Measurements from ENCODE around the gene TTC36. TPM values are rescaled to one million over a fixed set of nuclear protein-coding genes. Genes with fewer than 3 reads are reported as not detected.

TTC36 gene
- total and polyA plus RNA-seq, 2 of the 13 experiments (the other 11 are each of a cell fraction or from before 2014, with no cell fraction given) = 0.13 to 0.40 TPM

DNA sequence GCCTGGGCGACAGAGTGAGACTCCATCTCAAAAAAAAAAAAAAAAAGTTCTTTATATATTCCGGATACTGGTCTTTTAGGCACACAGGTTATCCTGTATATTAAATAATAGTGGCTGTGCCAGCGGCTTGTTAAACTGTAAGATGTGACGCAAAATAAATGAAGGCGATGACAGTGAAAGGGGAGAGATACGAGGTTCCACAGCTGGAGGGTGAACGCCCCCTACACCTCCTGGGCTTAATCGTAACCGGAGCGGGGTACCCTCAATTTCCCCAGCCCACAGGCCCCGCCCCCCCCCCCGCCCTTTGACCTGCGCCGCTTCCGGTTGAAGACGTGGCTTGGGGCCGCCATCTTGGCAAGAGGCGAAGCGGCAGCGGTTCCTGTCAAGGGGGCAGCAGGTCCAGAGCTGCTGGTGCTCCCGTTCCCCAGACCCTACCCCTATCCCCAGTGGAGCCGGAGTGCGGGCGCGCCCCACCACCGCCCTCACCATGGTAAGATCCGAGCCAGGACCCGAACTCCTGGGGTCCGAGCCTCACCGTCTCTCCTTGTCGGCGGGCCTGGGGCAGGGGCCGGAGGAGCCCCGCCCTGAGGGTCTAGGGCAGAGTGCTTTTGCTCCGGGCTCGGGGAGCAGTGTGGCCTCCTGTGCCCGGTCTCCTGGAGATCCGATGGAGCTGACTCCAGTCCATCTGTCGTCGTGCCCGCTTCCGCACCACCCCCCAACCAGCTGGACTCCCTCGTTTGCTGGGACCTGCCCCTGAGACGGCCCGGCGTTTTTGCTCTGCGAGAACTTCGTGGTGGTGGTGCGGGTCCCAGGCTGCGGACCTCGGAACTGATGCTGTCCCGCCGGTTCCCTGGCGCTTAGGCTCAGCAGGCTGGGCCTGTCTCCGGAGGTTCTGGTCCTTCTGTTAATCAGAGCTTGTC is 45.0 kb downstream of the TTC36 start, which contains the start of gene ARCN1 (continued):
- TF ChIP-seq, protein P1, sequence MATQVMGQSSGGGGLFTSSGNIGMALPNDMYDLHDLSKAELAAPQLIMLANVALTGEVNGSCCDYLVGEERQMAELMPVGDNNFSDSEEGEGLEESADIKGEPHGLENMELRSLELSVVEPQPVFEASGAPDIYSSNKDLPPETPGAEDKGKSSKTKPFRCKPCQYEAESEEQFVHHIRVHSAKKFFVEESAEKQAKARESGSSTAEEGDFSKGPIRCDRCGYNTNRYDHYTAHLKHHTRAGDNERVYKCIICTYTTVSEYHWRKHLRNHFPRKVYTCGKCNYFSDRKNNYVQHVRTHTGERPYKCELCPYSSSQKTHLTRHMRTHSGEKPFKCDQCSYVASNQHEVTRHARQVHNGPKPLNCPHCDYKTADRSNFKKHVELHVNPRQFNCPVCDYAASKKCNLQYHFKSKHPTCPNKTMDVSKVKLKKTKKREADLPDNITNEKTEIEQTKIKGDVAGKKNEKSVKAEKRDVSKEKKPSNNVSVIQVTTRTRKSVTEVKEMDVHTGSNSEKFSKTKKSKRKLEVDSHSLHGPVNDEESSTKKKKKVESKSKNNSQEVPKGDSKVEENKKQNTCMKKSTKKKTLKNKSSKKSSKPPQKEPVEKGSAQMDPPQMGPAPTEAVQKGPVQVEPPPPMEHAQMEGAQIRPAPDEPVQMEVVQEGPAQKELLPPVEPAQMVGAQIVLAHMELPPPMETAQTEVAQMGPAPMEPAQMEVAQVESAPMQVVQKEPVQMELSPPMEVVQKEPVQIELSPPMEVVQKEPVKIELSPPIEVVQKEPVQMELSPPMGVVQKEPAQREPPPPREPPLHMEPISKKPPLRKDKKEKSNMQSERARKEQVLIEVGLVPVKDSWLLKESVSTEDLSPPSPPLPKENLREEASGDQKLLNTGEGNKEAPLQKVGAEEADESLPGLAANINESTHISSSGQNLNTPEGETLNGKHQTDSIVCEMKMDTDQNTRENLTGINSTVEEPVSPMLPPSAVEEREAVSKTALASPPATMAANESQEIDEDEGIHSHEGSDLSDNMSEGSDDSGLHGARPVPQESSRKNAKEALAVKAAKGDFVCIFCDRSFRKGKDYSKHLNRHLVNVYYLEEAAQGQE (IDR thresholded peaks at IDR 0.05; ENCODE audit: borderline replicate concordance in 1 of 2, low read depth in 1 of 2, low read length in 2 of 2) = 0 out of 4 replicates have a peak, but pooled peaks of 1 of the 2 experiments have one; percentile 2
- TF ChIP-seq KAT8 (CRISPR knock-in tag; IDR thresholded peaks at IDR 0.05) (peak; percentile 70), ZNF563 (CRISPR knock-in tag; IDR thresholded peaks at IDR 0.05) (peak; percentile 70; the same call in 1 of the 2 replicates), ZNF260 (CRISPR knock-in tag; IDR thresholded peaks at IDR 0.05; ENCODE audit: borderline replicate concordance, low read depth) (no peak), PHF8 (CRISPR knock-in tag; IDR thresholded peaks at IDR 0.05) (peak; percentile 92), YY1 (IDR thresholded peaks at IDR 0.05; ENCODE audit: insufficient read depth, insufficient replicate concordance, low read depth, low read length) (peak; percentile 93), HOXA9 (CRISPR knock-in tag; IDR thresholded peaks at IDR 0.05; ENCODE audit: borderline replicate concordance) (no peak), ZNF24 (IDR thresholded peaks at IDR 0.05) (no peak), BRD4 (CRISPR knock-in tag; IDR thresholded peaks at IDR 0.05) (peak; percentile 85), RNF2 (conservative IDR thresholded peaks at IDR 0.05; ENCODE audit: low read depth) (no peak), RFXANK (CRISPR knock-in tag; IDR thresholded peaks at IDR 0.05) (no peak), ZBTB42 (CRISPR knock-in tag; IDR thresholded peaks at IDR 0.05) (peak; percentile 63; the same call in 1 of the 2 replicates), TSC22D2 (CRISPR knock-in tag; IDR thresholded peaks at IDR 0.05; ENCODE audit: borderline replicate concordance) (0 out of 2 replicates have a peak, but pooled peaks have one; percentile 64), ZNF670 (CRISPR knock-in tag; IDR thresholded peaks at IDR 0.05; ENCODE audit: borderline replicate concordance) (peak; percentile 70; the same call in 1 of the 2 replicates), HHEX (CRISPR knock-in tag; IDR thresholded peaks at IDR 0.05) (no peak), ZNF790 (CRISPR knock-in tag; IDR thresholded peaks at IDR 0.05; ENCODE audit: borderline replicate concordance) (peak; percentile 58; the same call in 1 of the 2 replicates), ZNF614 (CRISPR knock-in tag; IDR thresholded peaks at IDR 0.05; ENCODE audit: borderline replicate concordance) (peak; percentile 16; the same call in 1 of the 2 replicates), IRF2 (CRISPR knock-in tag; IDR thresholded peaks at IDR 0.05) (0 out of 2 replicates have a peak, but pooled peaks have one; percentile 5)
- TF ChIP-seq, protein P2, sequence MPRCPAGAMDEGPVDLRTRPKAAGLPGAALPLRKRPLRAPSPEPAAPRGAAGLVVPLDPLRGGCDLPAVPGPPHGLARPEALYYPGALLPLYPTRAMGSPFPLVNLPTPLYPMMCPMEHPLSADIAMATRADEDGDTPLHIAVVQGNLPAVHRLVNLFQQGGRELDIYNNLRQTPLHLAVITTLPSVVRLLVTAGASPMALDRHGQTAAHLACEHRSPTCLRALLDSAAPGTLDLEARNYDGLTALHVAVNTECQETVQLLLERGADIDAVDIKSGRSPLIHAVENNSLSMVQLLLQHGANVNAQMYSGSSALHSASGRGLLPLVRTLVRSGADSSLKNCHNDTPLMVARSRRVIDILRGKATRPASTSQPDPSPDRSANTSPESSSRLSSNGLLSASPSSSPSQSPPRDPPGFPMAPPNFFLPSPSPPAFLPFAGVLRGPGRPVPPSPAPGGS (CRISPR knock-in tag; IDR thresholded peaks at IDR 0.05) = peak; percentile 66; the same call in 1 of the 2 replicates
- TF ChIP-seq, protein P3, sequence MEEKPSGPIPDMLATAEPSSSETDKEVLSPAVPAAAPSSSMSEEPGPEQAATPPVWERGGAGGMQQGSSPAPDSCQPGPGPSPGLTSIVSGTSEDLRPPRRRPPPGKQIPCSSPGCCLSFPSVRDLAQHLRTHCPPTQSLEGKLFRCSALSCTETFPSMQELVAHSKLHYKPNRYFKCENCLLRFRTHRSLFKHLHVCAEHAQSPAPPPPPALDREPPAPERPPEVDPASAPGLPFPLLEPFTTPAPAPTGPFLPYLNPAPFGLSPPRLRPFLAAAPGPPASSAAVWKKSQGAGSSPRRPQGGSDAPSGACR (CRISPR knock-in tag; IDR thresholded peaks at IDR 0.05) = peak; percentile 50; the same call in 1 of the 2 replicates
- TF ChIP-seq, protein P4, sequence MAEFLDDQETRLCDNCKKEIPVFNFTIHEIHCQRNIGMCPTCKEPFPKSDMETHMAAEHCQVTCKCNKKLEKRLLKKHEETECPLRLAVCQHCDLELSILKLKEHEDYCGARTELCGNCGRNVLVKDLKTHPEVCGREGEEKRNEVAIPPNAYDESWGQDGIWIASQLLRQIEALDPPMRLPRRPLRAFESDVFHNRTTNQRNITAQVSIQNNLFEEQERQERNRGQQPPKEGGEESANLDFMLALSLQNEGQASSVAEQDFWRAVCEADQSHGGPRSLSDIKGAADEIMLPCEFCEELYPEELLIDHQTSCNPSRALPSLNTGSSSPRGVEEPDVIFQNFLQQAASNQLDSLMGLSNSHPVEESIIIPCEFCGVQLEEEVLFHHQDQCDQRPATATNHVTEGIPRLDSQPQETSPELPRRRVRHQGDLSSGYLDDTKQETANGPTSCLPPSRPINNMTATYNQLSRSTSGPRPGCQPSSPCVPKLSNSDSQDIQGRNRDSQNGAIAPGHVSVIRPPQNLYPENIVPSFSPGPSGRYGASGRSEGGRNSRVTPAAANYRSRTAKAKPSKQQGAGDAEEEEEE (CRISPR knock-in tag; IDR thresholded peaks at IDR 0.05; ENCODE audit: borderline replicate concordance) = 0 out of 2 replicates have a peak, but pooled peaks have one; percentile 21

Measured in HepG2 (cell line).